ENCODE data around the gene ZNF79. TPM values are rescaled to one million over a fixed set of nuclear protein-coding genes. Genes with fewer than 3 reads are reported as not detected.

The ZNF79 gene
- total RNA-seq, 2 experiments from 2014 or later, result 14.2 to 18.9 TPM

DNA sequence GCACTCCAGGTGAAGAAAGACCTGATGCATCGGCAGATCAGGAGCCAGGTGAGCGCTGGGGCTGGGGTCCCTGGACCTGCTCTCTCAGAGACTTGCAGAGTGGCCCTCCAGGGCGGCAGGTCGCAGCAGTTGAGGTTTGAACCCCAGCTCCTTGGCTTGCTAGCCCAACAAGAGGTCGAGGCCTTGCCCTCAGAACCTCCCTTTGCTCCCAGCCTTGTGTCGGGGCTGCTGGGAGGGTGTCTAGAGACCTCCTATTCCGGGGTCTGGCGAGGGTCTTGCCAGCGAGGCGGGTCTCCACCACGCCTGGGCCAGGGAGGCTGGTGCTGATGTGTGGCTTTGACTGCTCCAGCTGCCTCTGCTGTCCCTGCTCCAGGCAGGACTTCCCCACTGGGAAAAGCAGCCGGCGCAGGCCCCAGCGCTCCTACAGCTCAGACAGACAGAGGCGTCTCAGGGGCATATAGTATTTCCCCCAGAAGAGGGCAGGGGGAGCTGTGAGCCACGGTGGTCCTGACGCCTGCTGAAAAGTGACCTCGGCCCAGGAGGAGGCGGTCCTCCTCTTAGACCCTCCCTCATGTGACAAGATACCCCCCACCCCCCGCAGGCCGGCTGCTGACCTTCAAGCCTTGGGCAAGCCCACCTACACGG lies 65.4 kb downstream of the ZNF79 start:
- H3K27ac Mint-ChIP-seq, result no peak overlapping the region
- no peak overlapping the region for H3K4me3 Mint-ChIP-seq
- CTCF ChIA-PET, result no interaction called here
- no peaks in the 10 kb centered on the region for H3K9me3 Mint-ChIP-seq (ENCODE audit: low read depth)
- DNase-seq (no peak), ATAC-seq (no peak)
- H3K27me3 Mint-ChIP-seq, result no peaks in the 10 kb centered on the region
- H3K4me1 Mint-ChIP-seq, result no peaks in the 10 kb centered on the region
- H3K36me3 Mint-ChIP-seq, result no peaks in the 10 kb centered on the region

- CTCF ChIA-PET, result interaction anchor here (1.1 kb wide), 1 partner anchor 13 kb away, joined by 3 read pairs; no protein-coding TSS in a partner anchor
- no peaks in the 10 kb centered on the region for H3K27me3 Mint-ChIP-seq
- no peaks in the 10 kb centered on the region for H3K36me3 Mint-ChIP-seq
- H3K9me3 Mint-ChIP-seq (ENCODE audit: low read depth), result no peaks in the 10 kb centered on the region
- ATAC-seq (no peak), DNase-seq (no peak)
- no peak overlapping the region for H3K27ac Mint-ChIP-seq
- H3K4me3 Mint-ChIP-seq, result no peak overlapping the region
- H3K4me1 Mint-ChIP-seq, result peaks cover 3% of the 10 kb centered on the region
These were observed 66.5 kb downstream of the ZNF79 start for GRCh38 chr9:127490535-127491230.

- Mint-ChIP-seq H3K27me3 (no peaks in the 10 kb centered on the region), H3K36me3 (no peaks in the 10 kb centered on the region), H3K4me3 (no peak overlapping the region), H3K4me1 (peaks cover 6% of the 10 kb centered on the region), H3K27ac (no peak overlapping the region), H3K9me3 (ENCODE audit: low read depth) (no peaks in the 10 kb centered on the region)
- ATAC-seq, result no peak
- CTCF ChIA-PET, result interaction anchor here (1.0 kb wide), 1 partner anchor 34 kb away, joined by 5 read pairs; no protein-coding TSS in a partner anchor
- DNase-seq, result no peak
These were observed 67.3 kb downstream of the ZNF79 start for GRCh38 chr9:127491516-127491915.

GRCh38 chr9:127492616-127493015 lies 68.4 kb downstream of the ZNF79 start:
- Mint-ChIP-seq H3K36me3 (no peaks in the 10 kb centered on the region), H3K4me3 (no peak overlapping the region), H3K4me1 (peaks cover 6% of the 10 kb centered on the region), H3K27me3 (no peaks in the 10 kb centered on the region), H3K27ac (no peak overlapping the region), H3K9me3 (ENCODE audit: low read depth) (no peaks in the 10 kb centered on the region)
- no peak for DNase-seq
- CTCF ChIA-PET, result interaction anchor here (1.0 to 1.1 kb wide), 2 partner anchors 33 to 89 kb away, joined by 3 to 5 read pairs; no protein-coding TSS in a partner anchor
- ATAC-seq, result no peak

DNA sequence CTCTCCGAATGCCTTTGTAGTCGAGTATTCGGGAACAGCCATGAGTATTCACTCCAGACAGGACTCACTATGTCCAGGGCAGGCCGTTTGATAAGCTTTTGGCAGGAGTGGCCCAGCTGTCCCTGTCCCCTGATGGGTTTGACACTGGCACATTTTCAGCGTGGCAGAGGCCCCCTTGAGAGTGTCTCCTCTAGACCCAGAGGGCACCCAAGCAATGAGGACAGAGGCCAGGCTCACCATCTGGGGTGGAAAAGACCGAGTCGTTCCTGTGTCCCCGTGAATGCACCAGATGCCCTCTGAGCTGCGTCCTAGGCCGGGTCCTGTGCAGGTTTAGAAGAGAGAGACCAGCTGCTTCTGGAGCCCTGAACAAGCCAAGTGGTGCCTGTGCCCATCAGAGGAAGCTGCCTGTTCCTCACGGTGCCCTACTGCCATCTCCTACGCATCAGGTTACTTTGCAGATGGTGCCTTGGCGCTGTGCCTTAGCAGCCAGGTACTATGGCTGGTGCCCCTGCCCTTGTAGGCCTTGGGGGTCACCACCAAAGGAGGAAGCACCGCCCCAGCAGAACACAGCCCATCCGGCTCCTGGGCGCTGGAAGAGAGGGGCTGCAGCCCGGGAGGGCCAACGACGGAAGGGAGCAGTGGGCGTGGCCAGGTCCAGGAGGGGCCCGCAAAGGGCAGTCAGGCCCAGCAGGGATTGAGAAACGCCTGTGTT lies 69.6 kb downstream of the ZNF79 start:
- DNase-seq, result no peak
- no peaks in the 10 kb centered on the region for H3K36me3 Mint-ChIP-seq
- no peaks in the 10 kb centered on the region for H3K27me3 Mint-ChIP-seq
- H3K9me3 Mint-ChIP-seq (ENCODE audit: low read depth), result no peaks in the 10 kb centered on the region
- H3K4me3 Mint-ChIP-seq, result no peak overlapping the region
- peaks cover 6% of the 10 kb centered on the region for H3K4me1 Mint-ChIP-seq
- H3K27ac Mint-ChIP-seq, result no peak overlapping the region
- no peak for ATAC-seq
- CTCF ChIA-PET, result interaction anchor here (0.9 kb wide), 1 partner anchor 10 kb away, joined by 3 read pairs; no protein-coding TSS in a partner anchor

DNA sequence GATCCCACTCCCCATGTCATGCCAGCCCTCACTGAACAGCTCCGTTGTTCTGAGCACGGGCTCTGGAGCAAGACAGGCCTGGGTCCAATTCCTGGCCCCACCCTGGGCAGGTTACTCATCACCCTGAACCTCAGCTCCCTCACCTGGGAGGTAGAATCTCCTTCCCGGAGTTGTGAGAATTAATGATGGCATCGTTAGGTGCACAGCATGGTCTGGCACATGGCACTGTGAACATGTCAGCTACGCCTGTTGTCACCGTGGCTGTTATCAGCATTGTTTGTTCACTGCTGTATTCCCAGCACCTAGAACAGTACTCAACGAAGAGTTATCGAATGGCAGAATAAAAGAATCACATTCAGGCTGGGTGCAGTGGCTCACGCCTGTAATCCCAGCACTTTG lies 70.1 kb downstream of the ZNF79 start:
- Mint-ChIP-seq H3K4me1 (peaks cover 6% of the 10 kb centered on the region), H3K27ac (no peak overlapping the region), H3K4me3 (no peak overlapping the region), H3K36me3 (no peaks in the 10 kb centered on the region), H3K27me3 (no peaks in the 10 kb centered on the region), H3K9me3 (ENCODE audit: low read depth) (no peaks in the 10 kb centered on the region)
- ATAC-seq, result no peak
- CTCF ChIA-PET, result interaction anchor here (0.8 to 0.9 kb wide), 2 partner anchors 9 to 240 kb away, joined by 3 read pairs; no protein-coding TSS in a partner anchor
- no peak for DNase-seq

Other genes with a start within 250 kb of the ZNF79 start
- 1 to 10 TPM; 4.0 to 4.3 TPM for gene GARNL3, start 159.6 kb upstream of the ZNF79 start, total RNA-seq
- gene SLC2A8, start 27.2 kb upstream of the ZNF79 start, total RNA-seq, result 10 to 100 TPM; 12.1 to 26.0 TPM
- gene RPL12, start 27.0 kb downstream of the ZNF79 start, total RNA-seq, result 1,000 to 10,000 TPM; 1,251 to 1,331 TPM
- 10 to 100 TPM; 25.5 to 27.7 TPM for gene LRSAM1, start 27.1 kb downstream of the ZNF79 start, total RNA-seq
- gene STXBP1, start 187.9 kb downstream of the ZNF79 start, total RNA-seq, result 10 to 100 TPM; 22.8 to 26.0 TPM

Data from activated CD8-positive, alpha-beta memory T cell treated with anti-CD3 and anti-CD28 coated beads, Interleukin-2, amount 10 ng/mL, durations not matched to agents 7 days and 5 days (primary cell).